ENCODE measurements around the gene MCHR1.

GRCh38 chr22:40681451-40681850 lies 2.2 kb downstream of the MCHR1 start:
- TF ChIP-seq CTCF (IDR thresholded peaks at IDR 0.05; ENCODE audit: poor library complexity, severe bottlenecking) = no peak
- no peak for TF ChIP-seq EZH2 (IDR thresholded peaks at IDR 0.05; ENCODE audit: borderline replicate concordance, insufficient read depth, low read length, poor library complexity, severe bottlenecking)
- no peak for TF ChIP-seq REST (IDR thresholded peaks at IDR 0.05; ENCODE audit: borderline replicate concordance)
- TF ChIP-seq TAF1 (IDR thresholded peaks at IDR 0.05; ENCODE audit: low read depth) = no peak
- no peak for TF ChIP-seq POLR2AphosphoS5 (IDR thresholded peaks at IDR 0.05)
- TF ChIP-seq EP300 (conservative IDR thresholded peaks at IDR 0.05; ENCODE audit: poor library complexity, severe bottlenecking) = no peak

Measured in neural cell (in vitro differentiated cells).